Measurements from ENCODE around the gene RFC1.
"Not testable (repeated sequence)": the region's sequence is repeated elsewhere in the genome, so short reads cannot be mapped to it uniquely, and the experiment has no call there.

RFC1 gene

DNA sequence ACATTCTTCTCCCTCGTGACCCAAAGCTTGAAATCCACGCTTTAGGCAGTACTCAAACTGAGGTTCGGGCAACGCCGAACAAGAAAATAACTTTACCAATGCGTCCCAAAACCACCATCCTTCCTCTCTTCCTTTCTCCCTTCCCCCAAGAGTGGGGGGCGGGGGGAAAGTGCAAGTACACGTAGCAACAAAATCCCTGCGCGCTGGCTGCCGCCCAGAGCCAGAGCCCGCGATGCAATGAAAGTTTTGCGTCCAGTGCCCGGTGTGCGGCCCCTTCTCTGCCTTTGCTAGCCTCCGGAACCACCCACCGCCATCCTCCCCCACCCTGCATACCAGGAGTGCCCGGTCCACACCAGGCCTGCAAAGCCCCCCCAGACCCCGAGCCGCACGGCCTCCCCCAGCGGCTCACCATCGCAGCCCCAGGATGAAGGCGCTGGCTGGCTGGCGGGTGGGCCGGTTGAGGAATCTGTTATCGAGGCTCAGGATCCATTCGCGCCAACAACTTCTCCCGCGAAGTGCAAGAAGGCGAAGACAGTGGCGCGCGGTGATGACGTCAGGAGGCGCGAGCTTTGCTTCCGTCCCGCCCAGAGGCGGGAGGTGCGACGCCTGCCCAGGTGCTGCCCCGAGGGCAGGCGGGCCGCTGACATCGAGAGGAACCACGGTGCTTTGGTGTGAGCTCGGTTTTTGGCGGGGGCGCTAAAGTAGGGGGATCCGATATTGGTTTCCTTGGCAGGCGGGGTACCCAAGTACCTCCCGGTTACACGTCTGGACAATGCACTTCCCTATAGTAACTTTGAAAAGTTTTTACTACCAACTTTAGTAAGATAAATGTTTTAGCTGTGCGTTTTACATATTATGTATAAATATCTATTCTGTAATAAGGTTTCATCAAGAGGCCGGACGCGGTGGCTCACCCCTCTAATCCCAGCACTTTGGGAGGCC, at the start of gene RFC1:
RFC1 (minus strand) TSS at position 533 of the 942 bp plus-strand sequence; CDS start at position 412, 121 bp downstream.
- H3K27me3 Mint-ChIP-seq (ENCODE audit: low read depth) = no peaks in the 10 kb centered on the region
- peaks cover 21% of the 10 kb centered on the region for H3K36me3 Mint-ChIP-seq (ENCODE audit: low read depth)
- peaks cover 22% of the 10 kb centered on the region for H3K4me1 Mint-ChIP-seq (ENCODE audit: low read depth)
- peak within 1 kb of the TSS; percentile 95 for H3K4me3 Mint-ChIP-seq
- H3K27ac Mint-ChIP-seq = peak within 1 kb of the TSS; percentile 89
- H3K9me3 Mint-ChIP-seq = peaks cover 8% of the 10 kb centered on the region

DNA sequence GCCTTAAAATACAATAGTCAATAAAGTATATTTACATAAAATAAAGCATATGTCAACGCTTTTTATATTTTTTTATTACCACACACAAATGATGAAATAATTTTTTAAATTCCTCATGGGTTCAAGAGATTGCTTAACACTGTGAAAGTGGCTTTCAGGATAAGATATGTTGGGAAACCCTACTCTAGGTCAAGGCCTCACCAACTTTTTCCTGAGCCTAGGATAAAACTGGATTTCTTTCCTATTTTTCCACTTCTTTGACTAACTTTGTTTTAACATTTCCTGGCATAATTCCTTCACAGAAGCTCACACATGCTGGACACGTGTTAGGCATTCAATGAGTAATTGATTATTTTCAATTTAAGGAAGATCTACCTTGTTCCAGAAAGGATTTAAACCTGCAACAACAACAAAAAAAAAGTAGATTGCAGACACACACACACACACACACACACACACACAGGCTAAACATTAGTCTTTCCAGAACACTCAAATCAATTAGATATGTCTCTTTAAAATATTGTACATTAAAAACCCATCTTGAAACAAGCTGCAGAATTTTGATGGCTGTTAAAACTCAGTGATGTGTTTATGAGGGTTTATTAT, 49.6 kb upstream of the RFC1 start:
- no peak overlapping the region for H3K4me3 Mint-ChIP-seq
- no peak overlapping the region for H3K27ac Mint-ChIP-seq
- H3K27me3 Mint-ChIP-seq (ENCODE audit: low read depth) = peaks cover 17% of the 10 kb centered on the region
- no peaks in the 10 kb centered on the region for H3K4me1 Mint-ChIP-seq (ENCODE audit: low read depth)
- H3K9me3 Mint-ChIP-seq = no peaks in the 10 kb centered on the region
- no peaks in the 10 kb centered on the region for H3K36me3 Mint-ChIP-seq (ENCODE audit: low read depth)

GRCh38 chr4:39411561-39411960, 45.4 kb upstream of the RFC1 start:
- H3K36me3 Mint-ChIP-seq (ENCODE audit: low read depth); H3K27ac Mint-ChIP-seq; H3K9me3 Mint-ChIP-seq; H3K4me1 Mint-ChIP-seq (ENCODE audit: low read depth); H3K4me3 Mint-ChIP-seq: not testable (repeated sequence)
- peaks cover 11% of the 10 kb centered on the region for H3K27me3 Mint-ChIP-seq (ENCODE audit: low read depth)

GRCh38 chr4:39410415-39410814, 44.3 kb upstream of the RFC1 start:
- Mint-ChIP-seq H3K27me3 (ENCODE audit: low read depth) (peaks cover 11% of the 10 kb centered on the region), H3K9me3 (no peaks in the 10 kb centered on the region), H3K4me3 (no peak overlapping the region), H3K36me3 (ENCODE audit: low read depth) (no peaks in the 10 kb centered on the region), H3K4me1 (ENCODE audit: low read depth) (no peaks in the 10 kb centered on the region), H3K27ac (no peak overlapping the region)

DNA sequence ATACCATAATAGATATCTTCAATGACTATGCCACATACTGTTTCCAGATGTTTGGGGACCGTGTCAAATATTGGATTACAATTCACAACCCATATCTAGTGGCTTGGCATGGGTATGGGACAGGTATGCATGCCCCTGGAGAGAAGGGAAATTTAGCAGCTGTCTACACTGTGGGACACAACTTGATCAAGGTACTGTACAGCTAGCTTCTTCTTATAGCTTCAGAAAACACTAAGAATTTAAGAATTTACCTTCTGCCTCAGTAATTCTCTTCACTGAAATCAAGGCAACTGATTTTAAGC, 41.4 kb upstream of the RFC1 start:
- Mint-ChIP-seq H3K27ac (no peak overlapping the region), H3K9me3 (no peaks in the 10 kb centered on the region), H3K36me3 (ENCODE audit: low read depth) (no peaks in the 10 kb centered on the region), H3K27me3 (ENCODE audit: low read depth) (peaks cover 11% of the 10 kb centered on the region), H3K4me1 (ENCODE audit: low read depth) (no peaks in the 10 kb centered on the region), H3K4me3 (no peak overlapping the region)

GRCh38 chr4:39406763-39407583, 40.8 kb upstream of the RFC1 start, which contains the start of gene KLB:
KLB (plus strand) TSS chr4:39406930; CDS start chr4:39406950, 20 bp downstream.
- Mint-ChIP-seq H3K27ac (no peak within 1 kb of the TSS), H3K9me3 (no peaks in the 10 kb centered on the region), H3K4me3 (no peak within 1 kb of the TSS), H3K27me3 (ENCODE audit: low read depth) (peaks cover 7% of the 10 kb centered on the region), H3K36me3 (ENCODE audit: low read depth) (no peaks in the 10 kb centered on the region), H3K4me1 (ENCODE audit: low read depth) (no peaks in the 10 kb centered on the region)

- H3K9me3 Mint-ChIP-seq; H3K4me1 Mint-ChIP-seq (ENCODE audit: low read depth); H3K4me3 Mint-ChIP-seq; H3K27ac Mint-ChIP-seq; H3K36me3 Mint-ChIP-seq (ENCODE audit: low read depth); H3K27me3 Mint-ChIP-seq (ENCODE audit: low read depth): not testable (repeated sequence)
Observed at GRCh38 chr4:39401640-39402039, 35.5 kb upstream of the RFC1 start.

- no peaks in the 10 kb centered on the region for H3K36me3 Mint-ChIP-seq (ENCODE audit: low read depth)
- H3K4me1 Mint-ChIP-seq (ENCODE audit: low read depth) = no peaks in the 10 kb centered on the region
- no peak overlapping the region for H3K4me3 Mint-ChIP-seq
- no peaks in the 10 kb centered on the region for H3K27me3 Mint-ChIP-seq (ENCODE audit: low read depth)
- H3K27ac Mint-ChIP-seq = no peak overlapping the region
- H3K9me3 Mint-ChIP-seq = no peaks in the 10 kb centered on the region
Observed at GRCh38 chr4:39394706-39395105, 28.5 kb upstream of the RFC1 start.

- Mint-ChIP-seq H3K36me3 (ENCODE audit: low read depth) (no peaks in the 10 kb centered on the region), H3K27me3 (ENCODE audit: low read depth) (no peaks in the 10 kb centered on the region), H3K4me1 (ENCODE audit: low read depth) (no peaks in the 10 kb centered on the region), H3K4me3 (no peak overlapping the region), H3K27ac (no peak overlapping the region), H3K9me3 (no peaks in the 10 kb centered on the region)
Observed at GRCh38 chr4:39390603-39391002, 24.4 kb upstream of the RFC1 start.

- Mint-ChIP-seq H3K36me3 (ENCODE audit: low read depth) (no peaks in the 10 kb centered on the region), H3K9me3 (peaks cover 9% of the 10 kb centered on the region), H3K4me3 (no peak overlapping the region), H3K27me3 (ENCODE audit: low read depth) (peaks cover 24% of the 10 kb centered on the region), H3K4me1 (ENCODE audit: low read depth) (no peaks in the 10 kb centered on the region), H3K27ac (no peak overlapping the region)
Observed at GRCh38 chr4:39384563-39384962, 18.4 kb upstream of the RFC1 start.

DNA sequence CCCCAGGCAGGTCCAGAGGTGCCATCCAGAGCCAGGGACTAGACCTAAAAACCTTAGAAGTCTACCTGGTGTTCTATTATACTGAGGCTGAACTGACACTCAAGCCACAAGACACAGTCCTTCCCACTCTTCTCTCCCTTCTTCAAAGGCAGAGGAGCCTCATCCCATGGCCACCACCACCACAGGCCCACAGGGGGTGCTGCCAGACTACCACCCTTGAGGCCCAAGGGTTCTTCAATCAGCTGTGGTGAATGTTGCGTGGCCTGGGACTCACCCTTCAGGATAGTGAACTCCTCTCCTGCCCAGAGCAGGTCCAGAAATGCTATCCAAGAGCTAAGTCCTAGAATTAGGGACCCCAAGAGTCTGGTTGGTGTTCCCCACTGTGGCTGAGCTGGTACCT, 17.5 kb upstream of the RFC1 start:
- peaks cover 30% of the 10 kb centered on the region for H3K27me3 Mint-ChIP-seq (ENCODE audit: low read depth)
- peaks cover 11% of the 10 kb centered on the region for H3K9me3 Mint-ChIP-seq
- H3K4me3 Mint-ChIP-seq = no peak overlapping the region
- no peak overlapping the region for H3K27ac Mint-ChIP-seq
- H3K4me1 Mint-ChIP-seq (ENCODE audit: low read depth) = no peaks in the 10 kb centered on the region
- no peaks in the 10 kb centered on the region for H3K36me3 Mint-ChIP-seq (ENCODE audit: low read depth)

DNA sequence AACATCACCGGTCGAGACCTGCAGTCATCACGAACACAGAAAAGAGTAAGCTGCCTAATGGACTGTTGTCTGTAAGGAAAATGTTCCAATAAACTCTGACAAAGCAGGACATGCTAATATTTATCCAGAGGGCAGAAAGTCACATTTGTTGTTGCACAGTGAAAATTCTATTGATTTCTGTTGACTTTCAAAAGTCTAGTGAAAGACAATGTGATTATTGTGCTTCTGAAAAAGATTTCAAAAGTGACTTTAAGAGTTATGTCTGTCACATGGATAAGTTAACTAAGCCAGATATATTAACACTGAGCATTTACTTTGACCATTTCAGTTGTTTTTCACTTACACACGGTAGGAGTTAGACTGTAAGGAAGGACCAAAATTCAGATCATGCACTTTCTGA, 9.3 kb upstream of the RFC1 start:
- H3K36me3 Mint-ChIP-seq (ENCODE audit: low read depth) = peaks cover 3% of the 10 kb centered on the region
- no peak overlapping the region for H3K4me3 Mint-ChIP-seq
- no peak overlapping the region for H3K27ac Mint-ChIP-seq
- H3K4me1 Mint-ChIP-seq (ENCODE audit: low read depth) = no peaks in the 10 kb centered on the region
- peaks cover 32% of the 10 kb centered on the region for H3K9me3 Mint-ChIP-seq
- peaks cover 31% of the 10 kb centered on the region for H3K27me3 Mint-ChIP-seq (ENCODE audit: low read depth)

GRCh38 chr4:39371209-39371608, 5.0 kb upstream of the RFC1 start:
- H3K27ac Mint-ChIP-seq; H3K27me3 Mint-ChIP-seq (ENCODE audit: low read depth); H3K36me3 Mint-ChIP-seq (ENCODE audit: low read depth); H3K4me3 Mint-ChIP-seq; H3K4me1 Mint-ChIP-seq (ENCODE audit: low read depth): not testable (repeated sequence)
- H3K9me3 Mint-ChIP-seq = peaks cover 26% of the 10 kb centered on the region

DNA sequence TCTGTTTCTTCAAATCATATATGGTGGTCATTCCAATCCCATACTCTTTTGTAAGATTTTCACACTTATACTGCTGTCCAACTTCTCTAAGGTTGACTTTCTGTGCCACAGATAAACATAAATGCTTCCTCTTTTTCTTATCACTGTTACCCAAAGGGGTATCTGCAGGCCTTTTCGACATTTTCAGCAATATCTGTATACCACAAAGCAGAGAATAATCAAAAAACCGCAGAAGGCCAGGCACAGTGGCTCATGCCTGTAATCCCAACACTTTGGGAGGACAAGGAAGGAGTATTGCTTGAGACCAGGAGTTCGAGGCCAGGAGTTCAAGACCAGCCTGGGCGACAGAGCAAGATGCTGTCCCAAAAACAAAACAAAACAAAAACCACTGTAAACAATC, 3.1 kb upstream of the RFC1 start:
- H3K4me1 Mint-ChIP-seq (ENCODE audit: low read depth) = peaks cover 6% of the 10 kb centered on the region
- no peak overlapping the region for H3K27ac Mint-ChIP-seq
- H3K36me3 Mint-ChIP-seq (ENCODE audit: low read depth) = peaks cover 14% of the 10 kb centered on the region
- peaks cover 26% of the 10 kb centered on the region for H3K9me3 Mint-ChIP-seq
- no peaks in the 10 kb centered on the region for H3K27me3 Mint-ChIP-seq (ENCODE audit: low read depth)
- H3K4me3 Mint-ChIP-seq = no peak overlapping the region

Data from T-helper 1 cell treated with Interleukin-12 subunit alpha and Interleukin-12 subunit beta and Interleukin-4 antibody, amounts not matched to agents 30 μg/mL and 1 μg/mL, for 36 hours (primary cell).